ENCODE data around the gene TMEM150A. TPM values are rescaled to one million over a fixed set of nuclear protein-coding genes. Genes with fewer than 3 reads are reported as not detected.
A peak's percentile ranks its signal among the peaks of the same experiment; 100 is the strongest.

The TMEM150A gene
- total and polyA plus RNA-seq, 2 of the 4 experiments (the other 2 are of a cell fraction) = 4.8 to 16.3 TPM

DNA sequence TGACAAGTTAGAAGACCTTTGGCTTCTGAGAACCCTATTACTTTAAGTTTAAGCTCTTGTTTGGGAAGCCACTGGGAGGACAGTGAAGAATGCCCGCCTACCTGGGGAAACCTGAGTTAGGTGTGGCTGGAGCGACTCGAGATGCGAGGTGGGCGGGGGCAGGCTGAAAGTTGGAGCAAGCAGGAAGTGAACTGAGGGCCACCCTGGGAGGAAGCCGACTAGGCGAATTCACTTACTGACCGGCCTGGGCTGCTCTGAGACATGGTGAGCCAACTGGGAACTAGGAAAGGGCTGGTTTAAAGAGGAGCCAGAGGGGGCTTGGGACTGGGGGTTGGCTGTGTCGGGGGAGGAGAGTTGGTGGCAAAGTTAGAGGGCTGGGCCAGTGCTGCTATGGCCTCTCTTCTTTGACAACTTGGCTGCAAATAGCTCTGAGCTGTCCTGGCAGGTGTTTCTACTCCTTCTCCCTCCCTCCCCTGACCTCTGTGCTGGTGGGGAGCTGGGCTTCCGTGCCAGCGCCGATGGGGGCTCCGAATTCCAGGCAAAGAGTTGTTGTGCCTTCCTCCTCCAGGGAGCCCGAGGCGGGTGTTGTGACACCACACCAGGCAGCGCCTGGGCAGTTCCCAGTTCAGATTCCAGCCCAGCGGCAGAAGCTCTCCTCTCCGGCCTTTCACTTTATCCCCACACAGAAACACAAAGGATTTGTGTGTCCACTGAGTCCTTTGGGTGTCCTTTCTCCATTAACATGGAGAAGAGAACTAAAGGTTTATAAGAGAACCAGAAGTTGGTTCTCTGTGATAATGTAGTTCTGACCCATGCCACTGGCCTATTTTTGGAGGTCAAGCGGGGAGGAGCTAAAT lies 24.9 kb downstream of the TMEM150A start, which contains the start of gene VAMP8:
Gene VAMP8 (plus strand): TSS at position 201 of the 857 bp plus-strand sequence. CDS start 61 bp downstream, at position 262.
- H2BK120ac ChIP-seq (ENCODE audit: low read depth, low read length) = peak within 1 kb of the TSS; percentile 52; the same call in 1 of the 2 replicates
- H3K4me3 ChIP-seq (ENCODE audit: insufficient read depth, low read depth, low read length) = no peak within 1 kb of the TSS
- peak within 1 kb of the TSS; percentile 79 for H2AFZ ChIP-seq (replicated peaks; ENCODE audit: low read length, poor library complexity)
- H4K20me1 ChIP-seq (ENCODE audit: insufficient read depth, low read length) = no peaks in the 10 kb centered on the region
- H2BK5ac ChIP-seq (ENCODE audit: low read depth, low read length, poor library complexity, severe bottlenecking) = no peak within 1 kb of the TSS
- POLR2A ChIA-PET (ENCODE audit: unreplicated experiment) = interaction anchor here (0.6 to 1.0 kb wide), 2 partner anchors 10 to 34 kb away, joined by 3 read pairs; partner anchors contain the start of gene C2orf68
- peak within 1 kb of the TSS; percentile 68; the same call in 1 of the 2 replicates for H3K27ac ChIP-seq (ENCODE audit: insufficient read depth, low read length)
- ATAC-seq (ENCODE audit: low read depth) (peak; percentile 43; the same call in 1 of the 2 replicates), DNase-seq (no peak)
- H3K14ac ChIP-seq (replicated peaks; ENCODE audit: low read depth, low read length) = no peak within 1 kb of the TSS
- no TSS peak for BruUV-seq (replicated peaks)
- no peak within 1 kb of the TSS for H3K23ac ChIP-seq (ENCODE audit: low read depth, low read length)
- no peak within 1 kb of the TSS for H3K4me2 ChIP-seq (ENCODE audit: low read depth, low read length)
- no peak within 1 kb of the TSS; the same call in 2 of the 3 replicates for H2BK15ac ChIP-seq (ENCODE audit: low read depth, low read length)
- no peak within 1 kb of the TSS for H3K56ac ChIP-seq (ENCODE audit: extremely low read depth, insufficient read depth, low read length)
- no peak within 1 kb of the TSS for H3K9ac ChIP-seq (ENCODE audit: low read depth, low read length)
- H2AK5ac ChIP-seq (ENCODE audit: low read depth, low read length) = no peak within 1 kb of the TSS
- H3K27me3 ChIP-seq (ENCODE audit: control insufficient read depth, insufficient read depth, low read length) = peaks cover 4% of the 10 kb centered on the region
- dilution Hi-C loops (cut with HindIII; ENCODE audit: low sequenced_read_pairs, unreplicated experiment) (no loop called here), in situ Hi-C loops (cut with MboI; ENCODE audit: low sequenced_read_pairs) (no loop called here), intact Hi-C loops (cut with micrococcal nuclease) (no loop called here)
- H3K79me1 ChIP-seq (ENCODE audit: low read depth in 1 of 2, low read length in 2 of 2) = no peaks in the 10 kb centered on the region
- peak within 1 kb of the TSS; percentile 10 for H2AK9ac ChIP-seq (replicated peaks; ENCODE audit: low read depth, low read length, poor library complexity)
- H2BK20ac ChIP-seq (ENCODE audit: low read depth, low read length) = no peak within 1 kb of the TSS
- no peaks in the 10 kb centered on the region for H3K36me3 ChIP-seq (ENCODE audit: control insufficient read depth, insufficient read depth, low read length)
- CTCF ChIA-PET = interaction anchor here (0.5 to 1.1 kb wide), 2 partner anchors 75 to 392 kb away, joined by 3 to 4 read pairs; no protein-coding TSS in a partner anchor
- peak within 1 kb of the TSS; percentile 38; the same call in 1 of the 2 replicates for H4K5ac ChIP-seq (ENCODE audit: low read depth, low read length)
- peaks cover 16% of the 10 kb centered on the region; the same call in 1 of the 2 replicates for H3K4me1 ChIP-seq (ENCODE audit: control insufficient read depth, insufficient read depth, low read length)
- H3K4ac ChIP-seq (ENCODE audit: low read depth, low read length) = peak within 1 kb of the TSS; percentile 47
- H3K9me3 ChIP-seq (ENCODE audit: control insufficient read depth, insufficient read depth, low read length) = no peaks in the 10 kb centered on the region
- H4K91ac ChIP-seq (ENCODE audit: insufficient read depth, low read depth, low read length) = peak within 1 kb of the TSS; percentile 49; the same call in 1 of the 2 replicates
- no peak within 1 kb of the TSS for H3K18ac ChIP-seq (ENCODE audit: low read depth, low read length)
- peak within 1 kb of the TSS; percentile 65 to 69; a peak in 2 of 4 replicates for H4K8ac ChIP-seq (ENCODE audit: low read depth in 2 of 2, low read length in 2 of 2)
- 0 out of 2 replicates have a peak, but pooled peaks cover 3% of the 10 kb centered on the region for H3K9me1 ChIP-seq (ENCODE audit: insufficient read depth, low read length)
- 54% methylated on average over 6 of the region's 19 CpGs; no CpG with 5 or more reads in 1 of the 2 experiments for WGBS, 2 experiments (ENCODE audit: extremely low coverage in 2 of 2, insufficient read length in 1 of 2)
- TF ChIP-seq FOS (IDR thresholded peaks at IDR 0.05; ENCODE audit: low read depth, low read length) = no peak
- no peak for TF ChIP-seq POLR2A (IDR thresholded peaks at IDR 0.05; ENCODE audit: low read depth, low read length)
- TF ChIP-seq, protein P1, sequence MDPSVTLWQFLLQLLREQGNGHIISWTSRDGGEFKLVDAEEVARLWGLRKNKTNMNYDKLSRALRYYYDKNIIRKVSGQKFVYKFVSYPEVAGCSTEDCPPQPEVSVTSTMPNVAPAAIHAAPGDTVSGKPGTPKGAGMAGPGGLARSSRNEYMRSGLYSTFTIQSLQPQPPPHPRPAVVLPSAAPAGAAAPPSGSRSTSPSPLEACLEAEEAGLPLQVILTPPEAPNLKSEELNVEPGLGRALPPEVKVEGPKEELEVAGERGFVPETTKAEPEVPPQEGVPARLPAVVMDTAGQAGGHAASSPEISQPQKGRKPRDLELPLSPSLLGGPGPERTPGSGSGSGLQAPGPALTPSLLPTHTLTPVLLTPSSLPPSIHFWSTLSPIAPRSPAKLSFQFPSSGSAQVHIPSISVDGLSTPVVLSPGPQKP (IDR thresholded peaks at IDR 0.05; ENCODE audit: borderline replicate concordance, low read depth, low read length) = no peak
- TF ChIP-seq NFE2L2 (IDR thresholded peaks at IDR 0.05; ENCODE audit: low read depth, low read length) = no peak
- TF ChIP-seq MAFK (IDR thresholded peaks at IDR 0.05; ENCODE audit: low read depth, low read length) = no peak
- TF ChIP-seq, protein P2, sequence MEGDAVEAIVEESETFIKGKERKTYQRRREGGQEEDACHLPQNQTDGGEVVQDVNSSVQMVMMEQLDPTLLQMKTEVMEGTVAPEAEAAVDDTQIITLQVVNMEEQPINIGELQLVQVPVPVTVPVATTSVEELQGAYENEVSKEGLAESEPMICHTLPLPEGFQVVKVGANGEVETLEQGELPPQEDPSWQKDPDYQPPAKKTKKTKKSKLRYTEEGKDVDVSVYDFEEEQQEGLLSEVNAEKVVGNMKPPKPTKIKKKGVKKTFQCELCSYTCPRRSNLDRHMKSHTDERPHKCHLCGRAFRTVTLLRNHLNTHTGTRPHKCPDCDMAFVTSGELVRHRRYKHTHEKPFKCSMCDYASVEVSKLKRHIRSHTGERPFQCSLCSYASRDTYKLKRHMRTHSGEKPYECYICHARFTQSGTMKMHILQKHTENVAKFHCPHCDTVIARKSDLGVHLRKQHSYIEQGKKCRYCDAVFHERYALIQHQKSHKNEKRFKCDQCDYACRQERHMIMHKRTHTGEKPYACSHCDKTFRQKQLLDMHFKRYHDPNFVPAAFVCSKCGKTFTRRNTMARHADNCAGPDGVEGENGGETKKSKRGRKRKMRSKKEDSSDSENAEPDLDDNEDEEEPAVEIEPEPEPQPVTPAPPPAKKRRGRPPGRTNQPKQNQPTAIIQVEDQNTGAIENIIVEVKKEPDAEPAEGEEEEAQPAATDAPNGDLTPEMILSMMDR (conservative IDR thresholded peaks at IDR 0.05; ENCODE audit: low read depth, low read length) = no peak
- TF ChIP-seq RCOR1 (IDR thresholded peaks at IDR 0.05; ENCODE audit: insufficient replicate concordance, low read length) = no peak
- TF ChIP-seq CHD1 (IDR thresholded peaks at IDR 0.05; ENCODE audit: low read depth, low read length) = no peak
- no peak for TF ChIP-seq CEBPB (IDR thresholded peaks at IDR 0.05; ENCODE audit: low read depth, low read length)
- TF ChIP-seq RFX5 (IDR thresholded peaks at IDR 0.05; ENCODE audit: low read depth, low read length) = no peak
- no peak for TF ChIP-seq MXI1 (IDR thresholded peaks at IDR 0.05; ENCODE audit: borderline replicate concordance, low read depth, low read length)
- TF ChIP-seq MAZ (IDR thresholded peaks at IDR 0.05; ENCODE audit: borderline replicate concordance, low read depth, low read length) = no peak
- TF ChIP-seq, protein P3, sequence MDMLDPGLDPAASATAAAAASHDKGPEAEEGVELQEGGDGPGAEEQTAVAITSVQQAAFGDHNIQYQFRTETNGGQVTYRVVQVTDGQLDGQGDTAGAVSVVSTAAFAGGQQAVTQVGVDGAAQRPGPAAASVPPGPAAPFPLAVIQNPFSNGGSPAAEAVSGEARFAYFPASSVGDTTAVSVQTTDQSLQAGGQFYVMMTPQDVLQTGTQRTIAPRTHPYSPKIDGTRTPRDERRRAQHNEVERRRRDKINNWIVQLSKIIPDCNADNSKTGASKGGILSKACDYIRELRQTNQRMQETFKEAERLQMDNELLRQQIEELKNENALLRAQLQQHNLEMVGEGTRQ (IDR thresholded peaks at IDR 0.05; ENCODE audit: low read depth, low read length) = no peak

Measured in IMR-90 (cell line).